Pancreas (tissue), 10 donors: ENCODE results near the gene RIC8B. TPM values are rescaled to one million over a fixed set of nuclear protein-coding genes. Genes with fewer than 3 reads are reported as not detected.

Experiments
- ATAC-seq, 4 donors: fragments of 200-7000 bp; cut with Tn5 transposase; one replicate each; pipeline versions ENCODE4 v1.8.0 to v1.9.1; 2020; ENCODE audit warnings: mild to moderate bottlenecking in 4 of 4, moderate library complexity in 4 of 4
- DNase-seq, 6 donors: peaks; one replicate each; pipeline ENCODE4 v3.0.0-alpha.2; 2020
- FAIRE-seq: peaks from 2 replicates; lab custom pipeline; 2012; peaks lifted over from hg19 to GRCh38; lab: Jason Lieb, UNC
- H3K27ac ChIP-seq, 4 donors: fragments of 200-600 bp; sonication (generic); 1 replicate in 3 of 4; 2 replicates in 1 of 4; pipeline versions ENCODE4 v1.5.0 to v1.8.0; 2020
- H3K27me3 ChIP-seq, 4 donors: fragments of 200-600 bp; one replicate each; pipeline ENCODE4 v1.8.0; 2021
- H3K36me3 ChIP-seq, 3 donors: fragments of 200-600 bp; sonication (generic) in 1 of 3; one replicate each; pipeline versions ENCODE4 v1.5.0 to v1.8.0; 2020 to 2021
- H3K4me1 ChIP-seq, 3 donors: fragments of 200-600 bp; one replicate each; pipeline ENCODE4 v1.8.0; 2021
- H3K4me3 ChIP-seq, 4 donors: fragments of 200-600 bp; sonication (generic) in 2 of 4; one replicate each; pipeline versions ENCODE4 v1.5.0 to v1.8.0; 2020 to 2021
- H3K9me3 ChIP-seq, 4 donors: fragments of 200-600 bp; one replicate each; pipeline ENCODE4 v1.8.0; 2021
- CTCF ChIP-seq, 4 donors: fragments of 200-600 bp; sonication (generic) in 3 of 4; IDR thresholded peaks; one replicate each; pipeline versions ENCODE4 v1.5.0 to v1.8.0; 2021; ENCODE audit warnings: antibody characterized with exemption in 4 of 4
- WGBS, 2 donors: extraction: QIAGEN DNeasy Blood & Tissue Kit; methylation state at CpG; one replicate each; pipeline ENCODE4 v1.1.7; 2013; 5-methylcytosine and 5-hydroxymethylcytosine counted together
- intact Hi-C, 3 donors: fragments of 100-400 bp; cut with DNase I; formaldehyde crosslinking; loops; one replicate each; pipeline versions ENCODE4 v1.11.1 to v1.14.2; 2022
- polyA plus RNA-seq, 2 donors: library from polyadenylated mRNA; stranded (reverse); fragments of 200-250 nt; gene quantifications; one replicate each; pipeline ENCODE4 v1.2.3, GENCODE V29; 2013
- total RNA-seq, 6 donors: library from RNA; stranded (reverse); fragmentation: NEBNext Ultra II Directional in 4 of 6; extraction: Animal tissue kit (Norgen Biotek cat#: 25700) in 4 of 6; gene quantifications; one replicate each; pipeline versions ENCODE4 v1.2.1 to v1.2.4, GENCODE V29; 2021 to 2023
- donor health status: healthy with polysubstance abuse.
- donor health status: DM: no; HTN: no; CAD: no; lungs with moderate emphysema.
- donor health status: DM: no; HTN: no; CAD: no.
- donor health status: control.
- donor health status: control.
- donor health status: Bipolar disorder and iron deficiency.
- donor health status: DM: yes; HTN: yes; CAD: no.
- donor health status: DM: no; HTN: no; CAD: no.
- donor health status: DM: no; HTN: no; CAD: no.
- donor health status: DM: yes; HTN: yes; CAD: no.

The RIC8B gene
- total and polyA plus RNA-seq, 8 donors: 5.3 to 17.5 (median 9.8) TPM

DNA sequence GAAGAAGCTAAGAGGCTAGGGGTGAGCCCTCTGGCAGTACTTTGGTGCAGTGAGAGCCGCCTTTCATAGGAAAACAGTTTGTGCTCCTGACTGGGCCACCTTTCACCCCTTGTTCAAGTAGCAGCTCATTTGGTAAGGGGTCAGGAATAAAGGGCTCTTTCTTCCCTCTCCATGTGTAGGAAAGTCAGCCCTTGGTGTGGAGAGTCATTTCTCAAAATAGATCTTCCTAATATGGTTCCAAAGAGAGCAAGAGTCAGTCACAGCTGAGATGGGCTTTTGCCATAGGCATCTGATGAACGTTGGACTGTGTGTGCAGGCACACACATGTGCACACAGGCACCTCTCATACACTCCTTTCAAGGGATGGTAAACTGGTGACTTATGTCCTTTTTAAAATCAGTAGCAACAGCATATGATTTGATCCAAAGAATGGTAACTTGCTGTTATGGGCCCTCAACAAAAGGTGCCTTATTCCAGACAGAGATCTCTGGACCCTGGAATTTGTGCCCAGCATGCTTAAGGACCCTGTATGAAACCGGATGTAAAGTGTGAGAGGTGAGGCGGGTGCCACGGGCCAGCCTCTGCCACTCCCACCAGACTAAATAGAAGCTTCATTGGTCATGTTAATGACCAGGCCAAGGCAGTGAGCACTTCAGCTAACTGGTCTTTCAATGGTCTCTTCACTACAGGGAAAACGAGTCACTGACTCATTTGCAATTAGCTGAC is 16.7 kb upstream of the RIC8B start:
- ATAC-seq (no peak), DNase-seq (no peak), FAIRE-seq (no peak)
- WGBS, 2 donors: 78 to 86% methylated on average over 6 of the region's 6 CpGs
- no peak for TF ChIP-seq CTCF (IDR thresholded peaks at IDR 0.05)
- Histone ChIP-seq H3K27me3 (no peaks in the 10 kb centered on the region), H3K9me3 (no peaks in the 10 kb centered on the region), H3K27ac (no peak overlapping the region), H3K4me3 (no peak overlapping the region), H3K36me3 (no peaks in the 10 kb centered on the region), H3K4me1 (no peaks in the 10 kb centered on the region)
- intact Hi-C loops: no loop called here

DNA sequence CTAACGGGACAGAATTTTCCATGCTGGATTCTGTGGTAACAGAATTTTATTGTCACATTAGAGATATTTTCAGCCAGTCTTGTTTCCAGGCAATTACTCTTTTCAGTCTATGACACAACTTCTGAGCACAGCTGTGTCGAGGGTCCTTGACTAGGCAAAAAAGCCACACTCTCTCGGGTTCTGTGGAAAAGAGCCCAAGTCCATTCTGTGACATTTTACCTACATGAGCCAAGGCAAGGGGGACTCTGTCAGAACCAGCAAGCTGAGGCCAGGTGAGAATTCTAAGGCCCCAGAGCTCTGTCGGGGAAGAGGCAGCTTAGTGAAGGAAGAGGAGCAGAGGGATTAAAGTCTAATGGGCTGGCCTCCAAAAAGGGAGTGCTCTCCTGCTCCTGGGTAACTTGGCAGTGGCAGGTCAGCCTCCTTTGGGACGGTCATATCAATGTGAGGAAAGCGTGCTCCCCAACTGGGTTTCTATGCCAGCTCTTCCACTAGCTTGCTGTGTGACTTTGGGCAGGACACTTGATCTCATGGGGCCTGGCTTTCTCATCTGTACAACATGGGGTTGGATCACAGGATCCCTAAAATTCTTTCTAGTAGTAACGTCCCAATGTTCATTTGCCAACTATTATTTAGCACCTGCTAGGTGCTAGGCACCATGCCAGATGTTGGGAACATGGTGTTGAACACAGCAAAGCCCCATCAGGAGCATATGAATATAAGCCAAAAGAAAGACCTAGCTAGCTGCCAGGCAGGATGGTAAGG is 16.0 kb upstream of the RIC8B start:
- intact Hi-C loops: no loop called here
- Histone ChIP-seq H3K27ac (no peak overlapping the region), H3K9me3 (no peaks in the 10 kb centered on the region), H3K4me1 (no peaks in the 10 kb centered on the region), H3K27me3 (no peaks in the 10 kb centered on the region), H3K4me3 (no peak overlapping the region), H3K36me3 (no peaks in the 10 kb centered on the region)
- peak in 2 of 4 donors; percentile 36 to 41 for ATAC-seq
- no peak for DNase-seq
- FAIRE-seq: no peak
- WGBS, 2 donors: 58 to 62% methylated on average over 7 of the region's 7 CpGs
- no peak for TF ChIP-seq CTCF (IDR thresholded peaks at IDR 0.05)

- no peaks in the 10 kb centered on the region for H3K4me1 ChIP-seq
- H3K4me3 ChIP-seq: no peak overlapping the region
- no peak for DNase-seq
Measured at GRCh38 chr12:106759526-106760183, 14.8 kb upstream of the RIC8B start.

GRCh38 chr12:106760184-106760531 is 14.3 kb upstream of the RIC8B start:
- Histone ChIP-seq H3K27me3 (no peaks in the 10 kb centered on the region), H3K4me3 (no peak overlapping the region), H3K4me1 (no peaks in the 10 kb centered on the region), H3K36me3 (no peaks in the 10 kb centered on the region), H3K27ac (no peak overlapping the region), H3K9me3 (no peaks in the 10 kb centered on the region)
- DNase-seq: no peak
- WGBS, 2 donors: 54 to 57% methylated on average over 2 of the region's 2 CpGs
- FAIRE-seq: no peak
- intact Hi-C loops: no loop called here
- ATAC-seq: peak in 2 of 4 donors; percentile 56
- TF ChIP-seq CTCF (IDR thresholded peaks at IDR 0.05): no peak

More at GRCh38 chr12:106759526-106760183, 14.8 kb upstream of the RIC8B start:
- H3K27ac ChIP-seq: no peak overlapping the region
- 84 to 85% methylated on average over 7 of the region's 7 CpGs for WGBS, 2 donors
- H3K27me3 ChIP-seq: no peaks in the 10 kb centered on the region
- intact Hi-C loops: no loop called here
- TF ChIP-seq CTCF (IDR thresholded peaks at IDR 0.05): no peak
- no peaks in the 10 kb centered on the region for H3K9me3 ChIP-seq
- FAIRE-seq (no peak), ATAC-seq (peak in 1 of 4 donors; percentile 13)
- no peaks in the 10 kb centered on the region for H3K36me3 ChIP-seq
